Measurements from ENCODE around the gene PPP5C. TPM values are rescaled to one million over a fixed set of nuclear protein-coding genes. Genes with fewer than 3 reads are reported as not detected.

The PPP5C gene
- total and polyA plus RNA-seq, 2 of the 13 experiments (the other 11 are each of a cell fraction or from before 2014, with no cell fraction given), result 41.6 to 67.9 TPM

GRCh38 chr19:46404055-46404752 lies 57.3 kb downstream of the PPP5C start (continued):
- TF ChIP-seq TCF7L2 (IDR thresholded peaks at IDR 0.05; ENCODE audit: low read depth, low read length) (no peak), MAX (IDR thresholded peaks at IDR 0.05) (no peak; the same call in 1 of the 2 replicates), ZNF747 (CRISPR knock-in tag; IDR thresholded peaks at IDR 0.05; ENCODE audit: borderline replicate concordance) (peak; percentile 56; the same call in 1 of the 2 replicates), ZBTB14 (CRISPR knock-in tag; IDR thresholded peaks at IDR 0.05) (0 out of 2 replicates have a peak, but pooled peaks have one; percentile 3), CREB3 (CRISPR knock-in tag; IDR thresholded peaks at IDR 0.05) (0 out of 2 replicates have a peak, but pooled peaks have one; percentile 71), HNRNPK (IDR thresholded peaks at IDR 0.05; ENCODE audit: low read depth, low read length, poor library complexity, severe bottlenecking) (no peak), SP5 (CRISPR knock-in tag; IDR thresholded peaks at IDR 0.05; ENCODE audit: borderline replicate concordance, low read depth) (peak; percentile 40), ETV6 (CRISPR knock-in tag; conservative IDR thresholded peaks at IDR 0.05) (no peak; the same call in 1 of the 2 replicates), PHF21A (CRISPR knock-in tag; IDR thresholded peaks at IDR 0.05) (peak; percentile 77), HNRNPH1 (optimal IDR thresholded peaks at IDR 0.05; ENCODE audit: low read depth, low read length) (no peak), SMC3 (IDR thresholded peaks at IDR 0.05; ENCODE audit: low read length) (no peak), NFIB (CRISPR knock-in tag; IDR thresholded peaks at IDR 0.05; ENCODE audit: borderline replicate concordance) (no peak), ATF1 (CRISPR knock-in tag; IDR thresholded peaks at IDR 0.05) (no peak), ZNF430 (CRISPR knock-in tag; IDR thresholded peaks at IDR 0.05) (peak; percentile 70; the same call in 1 of the 2 replicates), SPEN (CRISPR knock-in tag; IDR thresholded peaks at IDR 0.05; ENCODE audit: low read depth) (peak; percentile 29; the same call in 1 of the 2 replicates), IRF2 (CRISPR knock-in tag; IDR thresholded peaks at IDR 0.05) (0 out of 2 replicates have a peak, but pooled peaks have one; percentile 20), POLR2G (IDR thresholded peaks at IDR 0.05; ENCODE audit: low read depth, low read length) (peak; percentile 68)
- TF ChIP-seq, protein P1, sequence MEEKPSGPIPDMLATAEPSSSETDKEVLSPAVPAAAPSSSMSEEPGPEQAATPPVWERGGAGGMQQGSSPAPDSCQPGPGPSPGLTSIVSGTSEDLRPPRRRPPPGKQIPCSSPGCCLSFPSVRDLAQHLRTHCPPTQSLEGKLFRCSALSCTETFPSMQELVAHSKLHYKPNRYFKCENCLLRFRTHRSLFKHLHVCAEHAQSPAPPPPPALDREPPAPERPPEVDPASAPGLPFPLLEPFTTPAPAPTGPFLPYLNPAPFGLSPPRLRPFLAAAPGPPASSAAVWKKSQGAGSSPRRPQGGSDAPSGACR (CRISPR knock-in tag; IDR thresholded peaks at IDR 0.05), result no peak
- TF ChIP-seq, protein P2, sequence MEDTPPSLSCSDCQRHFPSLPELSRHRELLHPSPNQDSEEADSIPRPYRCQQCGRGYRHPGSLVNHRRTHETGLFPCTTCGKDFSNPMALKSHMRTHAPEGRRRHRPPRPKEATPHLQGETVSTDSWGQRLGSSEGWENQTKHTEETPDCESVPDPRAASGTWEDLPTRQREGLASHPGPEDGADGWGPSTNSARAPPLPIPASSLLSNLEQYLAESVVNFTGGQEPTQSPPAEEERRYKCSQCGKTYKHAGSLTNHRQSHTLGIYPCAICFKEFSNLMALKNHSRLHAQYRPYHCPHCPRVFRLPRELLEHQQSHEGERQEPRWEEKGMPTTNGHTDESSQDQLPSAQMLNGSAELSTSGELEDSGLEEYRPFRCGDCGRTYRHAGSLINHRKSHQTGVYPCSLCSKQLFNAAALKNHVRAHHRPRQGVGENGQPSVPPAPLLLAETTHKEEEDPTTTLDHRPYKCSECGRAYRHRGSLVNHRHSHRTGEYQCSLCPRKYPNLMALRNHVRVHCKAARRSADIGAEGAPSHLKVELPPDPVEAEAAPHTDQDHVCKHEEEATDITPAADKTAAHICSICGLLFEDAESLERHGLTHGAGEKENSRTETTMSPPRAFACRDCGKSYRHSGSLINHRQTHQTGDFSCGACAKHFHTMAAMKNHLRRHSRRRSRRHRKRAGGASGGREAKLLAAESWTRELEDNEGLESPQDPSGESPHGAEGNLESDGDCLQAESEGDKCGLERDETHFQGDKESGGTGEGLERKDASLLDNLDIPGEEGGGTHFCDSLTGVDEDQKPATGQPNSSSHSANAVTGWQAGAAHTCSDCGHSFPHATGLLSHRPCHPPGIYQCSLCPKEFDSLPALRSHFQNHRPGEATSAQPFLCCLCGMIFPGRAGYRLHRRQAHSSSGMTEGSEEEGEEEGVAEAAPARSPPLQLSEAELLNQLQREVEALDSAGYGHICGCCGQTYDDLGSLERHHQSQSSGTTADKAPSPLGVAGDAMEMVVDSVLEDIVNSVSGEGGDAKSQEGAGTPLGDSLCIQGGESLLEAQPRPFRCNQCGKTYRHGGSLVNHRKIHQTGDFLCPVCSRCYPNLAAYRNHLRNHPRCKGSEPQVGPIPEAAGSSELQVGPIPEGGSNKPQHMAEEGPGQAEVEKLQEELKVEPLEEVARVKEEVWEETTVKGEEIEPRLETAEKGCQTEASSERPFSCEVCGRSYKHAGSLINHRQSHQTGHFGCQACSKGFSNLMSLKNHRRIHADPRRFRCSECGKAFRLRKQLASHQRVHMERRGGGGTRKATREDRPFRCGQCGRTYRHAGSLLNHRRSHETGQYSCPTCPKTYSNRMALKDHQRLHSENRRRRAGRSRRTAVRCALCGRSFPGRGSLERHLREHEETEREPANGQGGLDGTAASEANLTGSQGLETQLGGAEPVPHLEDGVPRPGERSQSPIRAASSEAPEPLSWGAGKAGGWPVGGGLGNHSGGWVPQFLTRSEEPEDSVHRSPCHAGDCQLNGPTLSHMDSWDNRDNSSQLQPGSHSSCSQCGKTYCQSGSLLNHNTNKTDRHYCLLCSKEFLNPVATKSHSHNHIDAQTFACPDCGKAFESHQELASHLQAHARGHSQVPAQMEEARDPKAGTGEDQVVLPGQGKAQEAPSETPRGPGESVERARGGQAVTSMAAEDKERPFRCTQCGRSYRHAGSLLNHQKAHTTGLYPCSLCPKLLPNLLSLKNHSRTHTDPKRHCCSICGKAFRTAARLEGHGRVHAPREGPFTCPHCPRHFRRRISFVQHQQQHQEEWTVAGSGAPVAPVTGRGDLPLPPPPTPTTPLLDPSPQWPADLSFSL (CRISPR knock-in tag; IDR thresholded peaks at IDR 0.05), result no peak
